ENCODE data around the gene BPIFB3. TPM values are rescaled to one million over a fixed set of nuclear protein-coding genes. Genes with fewer than 3 reads are reported as not detected.

The BPIFB3 gene
- total RNA-seq, 2 donors from 2014 or later, result not detected

- H3K4me1 Mint-ChIP-seq, result peaks cover 14% of the 10 kb centered on the region
- Histone ChIP-seq H3K27ac (ENCODE audit: low read depth, low read length) (no peak overlapping the region), H3K4me3 (ENCODE audit: low read length) (no peak overlapping the region), H3K4me1 (ENCODE audit: control insufficient read depth, insufficient read depth, low read length) (peaks cover 2% of the 10 kb centered on the region), H3K36me3 (ENCODE audit: control insufficient read depth, insufficient read depth, low read length) (no peaks in the 10 kb centered on the region), H3K27me3 (ENCODE audit: control insufficient read depth, insufficient read depth, low read length, poor library complexity, severe bottlenecking) (no peaks in the 10 kb centered on the region), H3K9ac (ENCODE audit: extremely low read depth, low read length, poor library complexity, severe bottlenecking) (no peak overlapping the region), H3K9me3 (ENCODE audit: control insufficient read depth, low read length) (no peaks in the 10 kb centered on the region)
- H3K9me3 Mint-ChIP-seq, result no peaks in the 10 kb centered on the region
- H3K27me3 Mint-ChIP-seq (ENCODE audit: insufficient read depth), result peaks cover 26% of the 10 kb centered on the region
- WGBS, 2 experiments (ENCODE audit: insufficient coverage in 1 of 2, insufficient read length in 1 of 2), result 51 to 57% methylated on average over 11 to 16 of the region's 16 CpGs
- DNase-seq, result peak; percentile 97
- no peaks in the 10 kb centered on the region for H3K36me3 Mint-ChIP-seq (ENCODE audit: low read depth)
- H3K4me3 Mint-ChIP-seq, result no peak overlapping the region
- H3K27ac Mint-ChIP-seq, result no peak overlapping the region
- TF ChIP-seq, protein P1, sequence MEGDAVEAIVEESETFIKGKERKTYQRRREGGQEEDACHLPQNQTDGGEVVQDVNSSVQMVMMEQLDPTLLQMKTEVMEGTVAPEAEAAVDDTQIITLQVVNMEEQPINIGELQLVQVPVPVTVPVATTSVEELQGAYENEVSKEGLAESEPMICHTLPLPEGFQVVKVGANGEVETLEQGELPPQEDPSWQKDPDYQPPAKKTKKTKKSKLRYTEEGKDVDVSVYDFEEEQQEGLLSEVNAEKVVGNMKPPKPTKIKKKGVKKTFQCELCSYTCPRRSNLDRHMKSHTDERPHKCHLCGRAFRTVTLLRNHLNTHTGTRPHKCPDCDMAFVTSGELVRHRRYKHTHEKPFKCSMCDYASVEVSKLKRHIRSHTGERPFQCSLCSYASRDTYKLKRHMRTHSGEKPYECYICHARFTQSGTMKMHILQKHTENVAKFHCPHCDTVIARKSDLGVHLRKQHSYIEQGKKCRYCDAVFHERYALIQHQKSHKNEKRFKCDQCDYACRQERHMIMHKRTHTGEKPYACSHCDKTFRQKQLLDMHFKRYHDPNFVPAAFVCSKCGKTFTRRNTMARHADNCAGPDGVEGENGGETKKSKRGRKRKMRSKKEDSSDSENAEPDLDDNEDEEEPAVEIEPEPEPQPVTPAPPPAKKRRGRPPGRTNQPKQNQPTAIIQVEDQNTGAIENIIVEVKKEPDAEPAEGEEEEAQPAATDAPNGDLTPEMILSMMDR (conservative IDR thresholded peaks at IDR 0.05), result no peak
These were observed 39.2 kb upstream of the BPIFB3 start for GRCh38 chr20:33014336-33015113.

DNA sequence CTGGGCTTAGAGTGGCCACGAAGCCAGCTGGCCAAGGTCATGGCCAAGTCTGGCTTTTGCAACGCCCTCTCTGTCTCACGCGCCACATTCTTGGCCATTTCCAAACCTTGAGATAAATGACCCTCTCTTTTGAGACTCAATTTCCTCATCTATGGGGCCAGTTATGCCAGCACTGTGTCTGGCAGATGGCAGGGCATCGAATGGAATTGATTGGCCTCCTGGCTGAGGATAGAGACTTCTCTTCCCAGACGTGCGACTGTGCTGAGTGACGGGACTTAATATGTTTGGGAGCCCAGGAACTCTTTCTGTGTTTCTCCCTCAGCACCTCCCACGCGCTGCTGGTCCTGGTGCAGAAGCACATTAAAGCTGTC lies 38.6 kb upstream of the BPIFB3 start:
- DNase-seq, result no peak
- Histone ChIP-seq H3K9me3 (ENCODE audit: control insufficient read depth, low read length) (no peaks in the 10 kb centered on the region), H3K4me1 (ENCODE audit: control insufficient read depth, insufficient read depth, low read length) (no peaks in the 10 kb centered on the region), H3K9ac (ENCODE audit: extremely low read depth, low read length, poor library complexity, severe bottlenecking) (no peak overlapping the region), H3K27ac (ENCODE audit: low read depth, low read length) (no peak overlapping the region), H3K4me3 (ENCODE audit: low read length) (no peak overlapping the region), H3K36me3 (ENCODE audit: control insufficient read depth, insufficient read depth, low read length) (no peaks in the 10 kb centered on the region), H3K27me3 (ENCODE audit: control insufficient read depth, insufficient read depth, low read length, poor library complexity, severe bottlenecking) (no peaks in the 10 kb centered on the region)
- no peaks in the 10 kb centered on the region for H3K9me3 Mint-ChIP-seq
- peaks cover 26% of the 10 kb centered on the region for H3K27me3 Mint-ChIP-seq (ENCODE audit: insufficient read depth)
- H3K4me3 Mint-ChIP-seq, result no peak overlapping the region
- WGBS, 2 experiments (ENCODE audit: insufficient coverage in 1 of 2, insufficient read length in 1 of 2), result 88 to 91% methylated on average over 10 of the region's 10 CpGs
- H3K36me3 Mint-ChIP-seq (ENCODE audit: low read depth), result no peaks in the 10 kb centered on the region
- peaks cover 14% of the 10 kb centered on the region for H3K4me1 Mint-ChIP-seq
- H3K27ac Mint-ChIP-seq, result no peak overlapping the region
- TF ChIP-seq, protein P1 (conservative IDR thresholded peaks at IDR 0.05), result no peak

GRCh38 chr20:33015700-33016580 lies 37.8 kb upstream of the BPIFB3 start:
- H3K4me3 Mint-ChIP-seq, result no peak overlapping the region

More at GRCh38 chr20:33015700-33016580, 37.8 kb upstream of the BPIFB3 start:
- H3K27me3 Mint-ChIP-seq (ENCODE audit: insufficient read depth), result peaks cover 26% of the 10 kb centered on the region
- Histone ChIP-seq H3K9me3 (ENCODE audit: control insufficient read depth, low read length) (no peaks in the 10 kb centered on the region), H3K27me3 (ENCODE audit: control insufficient read depth, insufficient read depth, low read length, poor library complexity, severe bottlenecking) (no peaks in the 10 kb centered on the region), H3K4me3 (ENCODE audit: low read length) (no peak overlapping the region), H3K27ac (ENCODE audit: low read depth, low read length) (no peak overlapping the region), H3K4me1 (ENCODE audit: control insufficient read depth, insufficient read depth, low read length) (no peaks in the 10 kb centered on the region), H3K36me3 (ENCODE audit: control insufficient read depth, insufficient read depth, low read length) (no peaks in the 10 kb centered on the region), H3K9ac (ENCODE audit: extremely low read depth, low read length, poor library complexity, severe bottlenecking) (no peak overlapping the region)
- DNase-seq, result no peak
- no peaks in the 10 kb centered on the region for H3K36me3 Mint-ChIP-seq (ENCODE audit: low read depth)
- no peak overlapping the region for H3K27ac Mint-ChIP-seq
- no peaks in the 10 kb centered on the region for H3K9me3 Mint-ChIP-seq
- WGBS, 2 experiments (ENCODE audit: insufficient coverage in 1 of 2, insufficient read length in 1 of 2), result 87 to 91% methylated on average over 7 to 15 of the region's 15 CpGs
- H3K4me1 Mint-ChIP-seq, result peaks cover 14% of the 10 kb centered on the region
- TF ChIP-seq, protein P1 (conservative IDR thresholded peaks at IDR 0.05), result no peak

Data from endodermal cell (in vitro differentiated cells).